Measurements from ENCODE around the gene SCGB3A2.

SCGB3A2 gene

DNA sequence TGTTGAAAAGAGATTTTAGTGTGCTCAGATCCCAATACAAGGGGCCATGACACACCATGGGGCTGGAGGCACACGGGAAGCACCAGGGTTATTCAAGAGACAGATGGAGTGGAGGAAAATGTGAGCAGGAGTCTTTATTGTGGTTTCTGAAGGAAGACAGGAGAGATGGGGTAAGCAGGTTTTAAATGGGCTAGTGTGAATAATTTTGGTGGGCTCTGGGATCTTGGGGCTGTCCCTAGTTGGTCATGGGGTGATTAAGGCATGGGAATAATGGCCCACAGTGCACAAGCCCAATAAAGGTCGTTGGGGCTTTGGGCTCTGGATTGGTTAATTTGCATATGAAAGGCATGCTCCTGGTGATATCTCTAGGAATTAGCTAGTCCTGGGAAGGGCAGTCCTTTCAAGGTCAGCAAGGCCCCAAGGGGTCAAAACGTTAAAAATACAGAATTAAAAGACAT lies 3.6 kb upstream of the SCGB3A2 start:
- no peak overlapping the region for H3K4me2 ChIP-seq (ENCODE audit: low read depth, low read length, poor library complexity, severe bottlenecking)
- no peaks in the 10 kb centered on the region for H3K9me3 ChIP-seq (ENCODE audit: insufficient read depth, low read length)
- no peaks in the 10 kb centered on the region for H3K27me3 ChIP-seq (ENCODE audit: low read length)
- no peak overlapping the region for H3K4me3 ChIP-seq (ENCODE audit: insufficient read depth, low read length, poor library complexity, severe bottlenecking)
- H3K27ac ChIP-seq (ENCODE audit: low read depth, low read length): no peak overlapping the region
- H3K79me2 ChIP-seq (ENCODE audit: insufficient read depth, low read length): no peaks in the 10 kb centered on the region
- H4K20me1 ChIP-seq (ENCODE audit: low read depth, low read length): no peaks in the 10 kb centered on the region
- H2AFZ ChIP-seq (ENCODE audit: low read depth, low read length, severe bottlenecking): no peak overlapping the region
- H3F3A ChIP-seq (ENCODE audit: insufficient read depth): no peaks in the 10 kb centered on the region
- no peaks in the 10 kb centered on the region for H3K9me2 ChIP-seq (replicated peaks; ENCODE audit: insufficient read depth, low read length)
- no peaks in the 10 kb centered on the region for H3K36me3 ChIP-seq (ENCODE audit: low read length)
- TF ChIP-seq, protein P1, sequence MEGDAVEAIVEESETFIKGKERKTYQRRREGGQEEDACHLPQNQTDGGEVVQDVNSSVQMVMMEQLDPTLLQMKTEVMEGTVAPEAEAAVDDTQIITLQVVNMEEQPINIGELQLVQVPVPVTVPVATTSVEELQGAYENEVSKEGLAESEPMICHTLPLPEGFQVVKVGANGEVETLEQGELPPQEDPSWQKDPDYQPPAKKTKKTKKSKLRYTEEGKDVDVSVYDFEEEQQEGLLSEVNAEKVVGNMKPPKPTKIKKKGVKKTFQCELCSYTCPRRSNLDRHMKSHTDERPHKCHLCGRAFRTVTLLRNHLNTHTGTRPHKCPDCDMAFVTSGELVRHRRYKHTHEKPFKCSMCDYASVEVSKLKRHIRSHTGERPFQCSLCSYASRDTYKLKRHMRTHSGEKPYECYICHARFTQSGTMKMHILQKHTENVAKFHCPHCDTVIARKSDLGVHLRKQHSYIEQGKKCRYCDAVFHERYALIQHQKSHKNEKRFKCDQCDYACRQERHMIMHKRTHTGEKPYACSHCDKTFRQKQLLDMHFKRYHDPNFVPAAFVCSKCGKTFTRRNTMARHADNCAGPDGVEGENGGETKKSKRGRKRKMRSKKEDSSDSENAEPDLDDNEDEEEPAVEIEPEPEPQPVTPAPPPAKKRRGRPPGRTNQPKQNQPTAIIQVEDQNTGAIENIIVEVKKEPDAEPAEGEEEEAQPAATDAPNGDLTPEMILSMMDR (IDR thresholded peaks at IDR 0.05; ENCODE audit: insufficient read depth, low read length, poor library complexity, severe bottlenecking): no peak
- no peak for TF ChIP-seq EZH2phosphoT487 (conservative IDR thresholded peaks at IDR 0.05; ENCODE audit: low read length)
- no peak overlapping the region for H3K9ac ChIP-seq (ENCODE audit: low read length)

DNA sequence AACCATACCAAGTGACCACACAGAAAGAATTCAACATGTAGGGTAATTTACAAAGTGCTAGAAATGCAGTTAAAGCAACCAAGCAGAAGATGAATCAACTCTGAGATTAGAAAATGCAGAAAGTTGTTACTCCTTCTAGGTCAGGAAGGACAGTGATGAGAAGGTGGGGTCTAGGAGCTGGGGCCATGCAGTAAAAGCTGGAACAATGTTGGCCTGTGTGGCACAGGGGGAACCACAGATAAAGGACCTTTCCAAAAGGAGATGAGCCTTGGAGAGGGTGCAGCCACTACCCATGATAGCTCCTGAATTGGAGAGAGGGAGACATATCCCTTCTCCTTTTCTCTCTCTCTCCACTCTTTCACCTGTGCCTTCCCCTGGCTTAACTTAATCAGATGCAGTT lies 2.4 kb upstream of the SCGB3A2 start:
- TF ChIP-seq, protein P1 (IDR thresholded peaks at IDR 0.05; ENCODE audit: insufficient read depth, low read length, poor library complexity, severe bottlenecking): no peak
- no peak for TF ChIP-seq EZH2phosphoT487 (conservative IDR thresholded peaks at IDR 0.05; ENCODE audit: low read length)
- no peak overlapping the region for H3K4me2 ChIP-seq (ENCODE audit: low read depth, low read length, poor library complexity, severe bottlenecking)
- no peak overlapping the region for H2AFZ ChIP-seq (ENCODE audit: low read depth, low read length, severe bottlenecking)

DNA sequence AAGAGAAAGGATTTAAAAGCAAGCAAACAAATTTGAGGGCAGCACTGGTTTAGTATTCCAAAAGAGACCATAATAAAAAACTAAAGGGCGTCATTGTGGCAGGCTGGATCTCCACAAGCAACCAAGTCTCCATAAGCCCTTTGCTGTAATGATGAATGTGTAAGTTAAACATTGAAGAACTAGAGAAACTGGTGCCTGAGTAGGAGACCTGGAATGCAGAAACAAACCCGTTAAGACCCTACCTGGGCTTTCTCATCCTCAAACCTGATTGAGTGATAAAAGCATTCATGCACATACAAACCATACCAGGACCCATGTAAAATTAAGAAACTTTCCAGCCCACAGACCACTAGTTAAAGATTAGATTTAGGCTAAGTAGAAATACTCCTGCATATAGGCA lies 1.9 kb upstream of the SCGB3A2 start:
- no peak overlapping the region for H3K4me3 ChIP-seq (ENCODE audit: insufficient read depth, low read length, poor library complexity, severe bottlenecking)
- no peaks in the 10 kb centered on the region for H3K36me3 ChIP-seq (ENCODE audit: low read length)
- no peaks in the 10 kb centered on the region for H3K9me2 ChIP-seq (replicated peaks; ENCODE audit: insufficient read depth, low read length)
- no peaks in the 10 kb centered on the region for H3K9me3 ChIP-seq (ENCODE audit: insufficient read depth, low read length)
- no peaks in the 10 kb centered on the region for H3K27me3 ChIP-seq (ENCODE audit: low read length)
- H3K27ac ChIP-seq (ENCODE audit: low read depth, low read length): no peak overlapping the region
- H4K20me1 ChIP-seq (ENCODE audit: low read depth, low read length): no peaks in the 10 kb centered on the region
- no peak overlapping the region for H2AFZ ChIP-seq (ENCODE audit: low read depth, low read length, severe bottlenecking)
- H3K4me2 ChIP-seq (ENCODE audit: low read depth, low read length, poor library complexity, severe bottlenecking): no peak overlapping the region
- no peaks in the 10 kb centered on the region for H3K79me2 ChIP-seq (ENCODE audit: insufficient read depth, low read length)
- no peaks in the 10 kb centered on the region for H3F3A ChIP-seq (ENCODE audit: insufficient read depth)
- TF ChIP-seq EZH2phosphoT487 (conservative IDR thresholded peaks at IDR 0.05; ENCODE audit: low read length): no peak
- TF ChIP-seq, protein P1 (IDR thresholded peaks at IDR 0.05; ENCODE audit: insufficient read depth, low read length, poor library complexity, severe bottlenecking): no peak
- no peak overlapping the region for H3K9ac ChIP-seq (ENCODE audit: low read length)

More for the DNA sequence above, 2.4 kb upstream of the SCGB3A2 start:
- no peaks in the 10 kb centered on the region for H3K27me3 ChIP-seq (ENCODE audit: low read length)
- H3K9ac ChIP-seq (ENCODE audit: low read length): no peak overlapping the region
- no peak overlapping the region for H3K27ac ChIP-seq (ENCODE audit: low read depth, low read length)
- H3K36me3 ChIP-seq (ENCODE audit: low read length): no peaks in the 10 kb centered on the region
- no peaks in the 10 kb centered on the region for H3K9me3 ChIP-seq (ENCODE audit: insufficient read depth, low read length)
- no peaks in the 10 kb centered on the region for H3K9me2 ChIP-seq (replicated peaks; ENCODE audit: insufficient read depth, low read length)
- no peaks in the 10 kb centered on the region for H4K20me1 ChIP-seq (ENCODE audit: low read depth, low read length)
- no peaks in the 10 kb centered on the region for H3K79me2 ChIP-seq (ENCODE audit: insufficient read depth, low read length)
- no peak overlapping the region for H3K4me3 ChIP-seq (ENCODE audit: insufficient read depth, low read length, poor library complexity, severe bottlenecking)
- H3F3A ChIP-seq (ENCODE audit: insufficient read depth): no peaks in the 10 kb centered on the region
